Testis (tissue), 2 donors: Measurements from ENCODE around the gene MAEA.

ENCODE experiments used
- CTCF ChIP-seq, 3 experiments: fragments of 450-650 bp in 2 of 3; fragments of 200-600 bp in 1 of 3; sonication (generic) in 1 of 3; IDR thresholded peaks; one replicate each; pipeline ENCODE4 v1.5.1; 2016 to 2019; ENCODE audit warnings: antibody characterized with exemption in 3 of 3, mild to moderate bottlenecking in 2 of 3, moderate library complexity in 1 of 3
- POLR2A ChIP-seq: fragments of 450-650 bp; IDR thresholded peaks from one replicate; pipeline ENCODE4 v1.6.1; 2017; ENCODE audit warnings: antibody characterized with exemption, mild to moderate bottlenecking, moderate library complexity

- TF ChIP-seq CTCF (IDR thresholded peaks at IDR 0.05): no peak
- TF ChIP-seq POLR2A: no peak
Observed at GRCh38 chr4:1339489-1339888, 49.8 kb downstream of the MAEA start.
